Stimulated activated naive CD4-positive, alpha-beta T cell treated with Interleukin-2 at 50 U/mL for 16 hours (primary cell): ENCODE measurements around the gene GPR160.

Source experiments
- DNase-seq: peaks from one replicate; lab custom pipeline; 2025; lab: John Stamatoyannopoulos, UW

The GPR160 gene

DNA sequence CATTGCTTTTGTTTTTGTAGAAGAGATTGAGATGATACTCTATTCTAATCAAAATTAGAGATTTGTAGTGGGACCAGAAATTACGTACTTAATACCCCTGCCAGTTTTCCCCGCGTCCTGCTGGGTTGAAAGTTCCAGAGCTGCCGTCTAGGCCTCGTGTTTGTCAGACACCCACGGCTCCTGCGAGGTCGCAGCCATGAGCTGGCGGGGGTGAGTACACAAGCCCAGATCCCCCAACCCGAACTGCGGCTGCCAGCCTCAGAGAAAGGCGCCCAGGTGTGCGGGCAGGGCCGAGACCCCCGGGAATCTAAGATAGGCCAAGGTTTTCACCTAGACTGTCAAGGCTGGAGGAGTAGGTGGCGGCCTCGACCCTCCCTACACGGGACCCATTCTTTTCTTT, 26.3 kb downstream of the GPR160 start:
- no peak for DNase-seq

GRCh38 chr3:170075441-170076091, 37.8 kb downstream of the GPR160 start:
- DNase-seq = no peak

DNA sequence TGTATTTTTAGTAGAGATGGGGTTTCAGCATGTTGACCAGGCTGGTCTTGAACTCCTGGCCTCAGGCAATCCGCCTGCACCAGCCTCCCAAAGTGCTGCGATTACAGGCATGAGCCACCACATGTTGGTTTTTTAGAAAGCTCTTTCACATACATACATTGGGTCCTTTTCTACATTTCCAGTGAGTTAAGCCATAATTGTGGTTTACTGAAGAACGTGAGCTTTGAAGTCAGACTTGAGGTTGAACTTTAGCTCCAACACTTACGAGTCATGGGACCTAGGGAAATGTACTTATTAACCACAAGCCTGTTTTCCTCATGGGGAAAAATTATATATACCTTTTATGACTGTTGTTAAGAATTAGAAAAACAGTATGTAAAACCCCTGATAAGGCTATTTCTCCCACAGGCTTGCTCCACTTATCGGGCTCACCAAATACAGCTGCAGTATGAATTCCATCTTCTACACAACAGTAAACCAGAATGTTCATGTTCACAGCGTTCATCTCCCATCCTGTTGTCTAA, 39.0 kb downstream of the GPR160 start:
- no peak for DNase-seq

GRCh38 chr3:170077361-170077760, 39.6 kb downstream of the GPR160 start:
- DNase-seq = no peak

- DNase-seq = no peak
These were observed 41.0 kb downstream of the GPR160 start for GRCh38 chr3:170078620-170079281.

GRCh38 chr3:170079536-170080165, 41.9 kb downstream of the GPR160 start:
- no peak for DNase-seq

DNA sequence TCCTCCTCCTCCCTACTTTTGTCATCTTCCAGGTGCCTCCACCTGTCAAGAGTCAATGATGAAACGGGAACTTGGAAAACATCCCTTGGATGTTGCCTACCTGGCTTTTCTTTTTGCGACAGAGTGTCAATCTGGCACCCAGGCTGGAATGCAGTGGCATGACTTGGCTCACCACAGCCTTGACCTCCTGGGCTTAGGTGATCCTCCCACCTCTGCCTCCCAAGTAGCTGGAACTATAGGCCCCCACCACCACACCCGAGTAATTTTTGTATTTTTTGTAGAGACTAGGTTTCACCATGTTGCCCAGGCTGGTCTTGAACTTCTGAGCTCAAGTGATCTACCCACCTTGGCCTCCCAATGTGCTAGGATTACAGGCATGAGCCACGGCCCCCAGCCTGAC, 42.8 kb downstream of the GPR160 start:
- no peak for DNase-seq

DNA sequence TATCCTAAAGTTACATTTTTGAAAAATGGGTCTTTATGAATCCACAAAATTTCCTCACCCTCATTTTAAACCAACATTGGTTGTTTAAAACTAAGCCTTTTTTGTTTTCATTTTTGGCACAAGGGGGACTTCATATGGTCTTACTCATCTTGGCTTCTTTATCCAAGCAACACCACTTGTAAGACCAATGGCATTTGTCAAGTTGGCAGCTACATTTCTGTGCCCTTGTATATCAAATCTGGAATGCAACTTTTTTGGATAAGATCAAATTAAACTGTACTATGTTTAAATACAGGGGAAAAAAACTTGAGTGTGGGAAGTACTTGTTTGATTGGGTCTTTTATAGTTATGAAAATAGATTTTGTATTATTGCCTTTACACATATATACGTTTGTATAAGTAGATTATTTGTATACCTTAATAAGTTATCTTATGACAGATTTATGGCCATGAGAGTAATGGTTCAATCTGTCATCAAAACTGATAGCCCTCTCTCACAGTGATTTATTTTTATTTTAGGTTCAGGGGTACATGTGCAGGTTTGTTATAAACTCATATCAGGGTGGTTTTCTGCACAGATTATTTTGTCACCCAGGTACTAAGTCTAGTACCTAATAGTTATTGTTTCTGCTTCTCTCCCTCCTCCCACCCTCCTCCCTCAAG, 43.4 kb downstream of the GPR160 start:
- DNase-seq = no peak

GRCh38 chr3:170083343-170083742, 45.5 kb downstream of the GPR160 start:
- no peak for DNase-seq

- no peak for DNase-seq
These were observed 47.6 kb downstream of the GPR160 start for GRCh38 chr3:170085396-170085795.

DNA sequence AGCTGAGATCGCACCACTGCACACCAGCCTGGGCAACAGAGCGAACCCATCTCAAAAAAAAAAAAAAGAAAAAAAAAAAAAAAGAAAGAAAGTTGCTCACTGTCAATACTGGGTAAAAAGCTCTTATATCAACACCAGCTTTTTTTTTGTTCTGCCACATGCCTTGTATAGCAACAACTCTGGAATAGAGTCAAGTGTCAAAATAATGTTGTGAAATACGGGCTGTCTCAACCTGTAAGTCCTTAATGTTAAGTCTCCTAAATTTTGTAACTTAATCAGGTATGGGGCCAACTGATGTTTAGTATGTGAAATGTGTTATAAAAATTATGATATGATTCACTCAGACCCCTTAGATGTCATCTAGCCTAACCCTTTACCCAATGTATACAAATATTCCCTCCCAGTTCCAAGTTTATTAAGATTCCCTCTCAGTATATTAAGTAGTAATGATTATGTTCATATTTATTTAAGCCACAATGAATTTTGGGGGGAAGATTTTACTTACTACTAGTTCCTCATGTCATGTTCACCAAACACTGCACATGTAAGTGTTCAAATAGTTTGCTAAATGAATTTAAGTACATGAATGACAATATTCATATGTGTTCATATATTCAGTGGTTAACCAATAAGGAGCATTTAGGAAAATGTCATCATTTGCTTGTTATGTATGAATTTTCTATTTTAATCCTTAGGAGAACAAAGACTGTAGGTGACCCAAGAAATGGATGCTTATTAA, 52.2 kb downstream of the GPR160 start:
- no peak for DNase-seq

DNA sequence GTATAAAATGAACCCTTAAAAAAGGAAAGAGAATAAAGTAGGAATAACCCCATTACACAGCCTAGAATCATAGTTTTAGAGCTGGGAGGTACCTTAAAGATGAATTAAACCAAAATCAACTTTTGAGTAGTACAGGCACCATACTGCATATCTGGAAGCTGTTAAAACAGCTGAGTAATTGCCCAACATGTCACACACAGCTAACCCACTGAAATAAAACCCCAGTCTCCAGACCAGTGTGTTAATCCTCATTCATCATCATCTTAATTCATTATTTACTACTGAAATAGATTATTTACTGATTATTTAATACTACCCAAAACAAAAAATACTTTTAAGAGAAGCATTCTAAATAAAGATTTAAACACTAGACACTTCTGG, 52.8 kb downstream of the GPR160 start:
- DNase-seq = no peak

DNA sequence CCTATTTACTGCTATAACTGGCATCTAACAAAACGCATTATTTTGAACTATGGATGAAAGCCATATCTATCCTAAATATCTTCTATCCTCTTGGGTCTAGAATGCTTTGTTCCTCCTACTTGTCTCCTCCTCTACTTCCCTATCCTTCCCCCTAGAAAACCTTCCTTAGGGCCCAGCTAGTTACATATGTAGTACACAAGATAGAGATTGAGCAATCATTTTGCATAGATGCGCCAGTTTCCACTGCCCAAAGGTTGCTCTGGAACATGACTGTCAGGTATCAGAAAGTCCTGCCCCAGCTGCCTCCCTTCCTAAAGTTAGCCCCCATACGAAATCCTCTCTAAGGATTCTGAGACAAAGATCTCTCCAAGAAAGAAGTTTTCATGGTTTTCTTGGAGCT, 55.1 kb downstream of the GPR160 start:
- no peak for DNase-seq

DNA sequence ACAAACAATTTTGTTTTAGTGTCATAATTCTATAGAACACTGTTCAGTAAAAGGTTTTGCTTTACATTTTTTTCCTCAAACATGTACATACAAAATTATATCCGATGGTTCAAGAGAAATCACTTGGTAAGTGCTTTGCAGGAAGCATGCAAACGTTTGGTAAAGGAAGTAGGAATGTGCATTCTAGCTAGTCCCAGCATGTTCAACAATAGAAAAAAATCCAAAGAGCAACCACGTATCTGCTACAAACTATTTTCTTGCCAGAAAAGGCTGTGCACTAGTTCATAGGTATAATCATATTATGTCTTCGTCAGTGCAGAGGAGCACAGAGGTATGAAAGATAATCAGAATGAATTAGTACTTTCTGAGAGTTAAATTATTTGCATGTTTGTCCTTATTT, 58.0 kb downstream of the GPR160 start:
- DNase-seq = no peak

DNA sequence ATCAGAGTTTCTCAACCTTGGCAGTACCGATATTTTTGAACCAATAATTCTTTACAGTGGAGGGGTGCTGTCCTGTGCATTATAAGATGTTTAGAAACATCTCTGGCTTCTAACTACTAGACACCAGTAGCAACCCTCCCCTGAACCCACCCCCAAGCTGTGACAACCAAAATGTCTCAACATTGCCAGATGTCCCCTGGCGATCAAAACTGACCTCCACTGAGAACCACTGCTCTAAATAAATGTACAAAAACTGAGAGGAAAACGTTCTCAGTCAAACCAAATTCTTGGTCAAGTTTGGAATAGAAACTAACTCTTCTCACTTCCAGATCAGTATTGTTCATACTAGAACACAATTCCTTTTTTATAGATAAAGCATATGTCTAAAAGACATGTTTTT, 58.5 kb downstream of the GPR160 start:
- DNase-seq = no peak

- no peak for DNase-seq
These were observed 61.0 kb downstream of the GPR160 start for GRCh38 chr3:170098753-170099152.

DNA sequence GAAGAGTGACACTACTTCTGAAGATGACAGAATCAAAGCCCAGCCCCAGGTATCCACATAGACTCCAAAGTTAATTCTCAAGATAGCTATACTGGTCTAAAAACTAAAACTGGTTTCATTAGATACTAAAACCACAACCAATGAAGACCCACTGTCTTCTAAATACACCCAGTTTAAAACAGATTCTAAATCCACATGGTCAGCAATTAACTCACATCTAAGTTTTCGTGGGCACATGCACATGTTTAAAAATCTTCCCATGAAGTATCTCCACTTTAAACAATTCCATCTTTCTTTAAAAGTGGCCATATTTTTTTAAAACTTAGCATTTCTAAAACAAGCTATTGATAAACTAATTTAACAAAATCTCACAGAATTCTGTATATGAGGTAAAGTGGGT, 63.1 kb downstream of the GPR160 start:
- DNase-seq = no peak

DNA sequence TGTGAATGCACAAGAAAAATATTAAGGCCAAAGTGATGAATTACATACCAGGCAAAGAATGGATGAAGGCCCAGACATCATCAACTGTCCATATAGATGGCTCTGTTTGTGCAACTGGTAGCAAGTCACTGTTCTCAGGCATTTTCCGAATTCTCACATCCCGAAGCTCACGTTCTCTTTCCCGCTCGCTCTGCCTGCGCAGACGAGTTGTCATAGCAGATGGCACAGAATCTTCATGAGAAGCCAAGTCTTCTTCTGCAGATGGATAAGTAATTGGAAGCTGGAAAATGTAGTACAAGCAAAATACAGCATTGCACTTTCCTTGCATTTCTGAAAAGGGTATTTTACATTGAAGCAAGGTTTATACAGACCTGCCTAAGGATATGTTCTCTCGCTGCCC, 64.6 kb downstream of the GPR160 start:
- DNase-seq = no peak

DNA sequence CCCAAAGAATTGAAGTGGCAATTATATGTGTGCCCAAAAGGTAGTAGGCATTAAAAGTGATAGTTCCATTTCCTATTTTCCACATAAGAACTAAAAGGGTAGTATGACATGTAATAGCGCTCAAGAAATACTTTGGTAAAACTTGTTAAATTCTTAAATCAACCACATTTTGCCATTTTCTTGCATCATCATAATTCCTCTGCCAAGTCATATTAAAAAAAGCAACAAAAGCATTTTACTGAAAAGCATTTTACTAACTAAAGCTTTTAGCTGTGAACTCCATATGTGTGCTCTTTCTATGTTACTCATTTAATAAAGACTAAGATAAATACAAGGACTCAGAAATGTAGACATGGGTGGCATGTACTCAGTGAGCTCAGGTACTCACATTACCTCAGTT, 70.1 kb downstream of the GPR160 start:
- no peak for DNase-seq

DNA sequence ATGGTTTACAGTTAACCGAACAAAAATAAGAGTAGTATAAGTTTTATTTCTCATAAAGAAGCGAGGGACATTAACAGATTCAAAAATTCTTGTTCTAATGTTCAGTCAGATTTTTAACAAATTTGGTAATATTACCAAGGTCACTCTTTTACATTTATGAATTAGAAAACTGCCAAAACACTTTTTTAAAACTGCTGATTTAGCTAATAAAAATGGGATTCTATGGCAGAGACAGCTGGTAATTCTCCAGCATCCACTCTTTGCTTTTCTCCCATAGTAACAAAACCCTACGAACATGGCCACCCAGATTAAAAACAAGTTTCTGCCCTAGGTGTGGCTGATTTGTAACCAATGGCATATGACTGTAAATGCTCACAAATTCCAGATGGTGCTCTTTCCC, 71.2 kb downstream of the GPR160 start:
- no peak for DNase-seq

DNA sequence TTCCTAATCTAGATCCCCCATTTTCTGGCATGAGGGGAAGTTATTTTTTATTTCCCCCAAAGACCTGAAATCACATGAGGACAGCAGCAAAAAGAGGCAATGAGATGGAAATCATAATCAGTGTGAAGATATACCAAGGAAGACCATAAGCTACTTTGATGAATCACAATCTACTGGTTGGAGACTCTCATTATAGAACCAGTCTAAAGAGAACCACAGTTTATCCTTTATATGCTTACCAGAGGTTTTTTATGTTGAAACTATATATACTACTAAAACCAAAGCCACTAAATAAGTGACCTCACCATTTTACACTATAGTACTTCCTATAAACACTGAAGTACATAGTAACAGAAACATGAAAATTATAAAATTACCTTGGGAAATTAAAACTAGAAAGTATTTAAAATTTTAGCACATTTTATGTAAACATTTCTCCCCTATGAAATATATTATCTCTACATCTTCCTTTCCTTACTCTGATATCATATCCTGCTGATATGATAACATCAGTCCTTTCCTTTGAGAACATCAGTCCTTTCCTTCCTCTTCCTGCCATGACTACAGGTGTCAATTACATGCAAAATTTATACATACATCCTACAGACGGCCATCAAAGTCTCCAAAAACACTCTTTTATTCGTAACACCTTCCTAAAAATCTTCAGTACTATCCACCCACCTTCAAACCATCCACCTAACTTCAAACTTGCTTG, 71.9 kb downstream of the GPR160 start:
- DNase-seq = no peak
